CMK (cell line): ENCODE results near the gene SLC25A40.
"Not testable (repeated sequence)": the region's sequence is repeated elsewhere in the genome, so short reads cannot be mapped to it uniquely, and the experiment has no call there.

Experiments used
- DNase-seq: peaks from one replicate; pipeline ENCODE4 v3.0.0-alpha.2; 2010; ENCODE audit warnings: low read depth

SLC25A40 gene

GRCh38 chr7:87876040-87876868 lies at the start of gene SLC25A40, which contains the start of gene DBF4:
SLC25A40 (minus strand) TSS chr7:87876360; CDS start chr7:87858727, 17,633 bp downstream.
DBF4 (plus strand) TSS chr7:87876493; CDS start chr7:87876733, 240 bp downstream.
- DNase-seq: peak; percentile 73

- not testable (repeated sequence) for DNase-seq
Observed at GRCh38 chr7:87922759-87923395, 46.7 kb upstream of the SLC25A40 start.

- no peak for DNase-seq
Observed at GRCh38 chr7:87920578-87920977, 44.4 kb upstream of the SLC25A40 start.

GRCh38 chr7:87919875-87920274 lies 43.7 kb upstream of the SLC25A40 start:
- DNase-seq: no peak

- no peak for DNase-seq
Observed at GRCh38 chr7:87918740-87919139, 42.6 kb upstream of the SLC25A40 start.

- no peak for DNase-seq
Observed at GRCh38 chr7:87912121-87912520, 36.0 kb upstream of the SLC25A40 start.

GRCh38 chr7:87908814-87909213 lies 32.7 kb upstream of the SLC25A40 start:
- not testable (repeated sequence) for DNase-seq

GRCh38 chr7:87907136-87907906 lies 31.2 kb upstream of the SLC25A40 start:
- DNase-seq: not testable (repeated sequence)

GRCh38 chr7:87899255-87899654 lies 23.1 kb upstream of the SLC25A40 start:
- no peak for DNase-seq

- DNase-seq: no peak
Observed at GRCh38 chr7:87895363-87895762, 19.2 kb upstream of the SLC25A40 start.

- DNase-seq: no peak
Observed at GRCh38 chr7:87886875-87887274, 10.7 kb upstream of the SLC25A40 start.

- DNase-seq: no peak
Observed at GRCh38 chr7:87885018-87885417, 8.9 kb upstream of the SLC25A40 start.

GRCh38 chr7:87882151-87882937 lies 6.2 kb upstream of the SLC25A40 start:
- no peak for DNase-seq

GRCh38 chr7:87878208-87878735 lies 2.1 kb upstream of the SLC25A40 start:
- DNase-seq: no peak

- no peak for DNase-seq
Observed at GRCh38 chr7:87877366-87878040, 1.3 kb upstream of the SLC25A40 start.

- no peak for DNase-seq
Observed at GRCh38 chr7:87876869-87877234, 692 bp upstream of the SLC25A40 start.

GRCh38 chr7:87875151-87876039 lies 765 bp downstream of the SLC25A40 start:
- DNase-seq: no peak

GRCh38 chr7:87874066-87874465 lies 2.1 kb downstream of the SLC25A40 start:
- peak; percentile 58 for DNase-seq

GRCh38 chr7:87873328-87873727 lies 2.8 kb downstream of the SLC25A40 start:
- DNase-seq: not testable (repeated sequence)

GRCh38 chr7:87872346-87872745 lies 3.8 kb downstream of the SLC25A40 start:
- no peak for DNase-seq
